Measurements from ENCODE around the gene RIN3.

The RIN3 gene

DNA sequence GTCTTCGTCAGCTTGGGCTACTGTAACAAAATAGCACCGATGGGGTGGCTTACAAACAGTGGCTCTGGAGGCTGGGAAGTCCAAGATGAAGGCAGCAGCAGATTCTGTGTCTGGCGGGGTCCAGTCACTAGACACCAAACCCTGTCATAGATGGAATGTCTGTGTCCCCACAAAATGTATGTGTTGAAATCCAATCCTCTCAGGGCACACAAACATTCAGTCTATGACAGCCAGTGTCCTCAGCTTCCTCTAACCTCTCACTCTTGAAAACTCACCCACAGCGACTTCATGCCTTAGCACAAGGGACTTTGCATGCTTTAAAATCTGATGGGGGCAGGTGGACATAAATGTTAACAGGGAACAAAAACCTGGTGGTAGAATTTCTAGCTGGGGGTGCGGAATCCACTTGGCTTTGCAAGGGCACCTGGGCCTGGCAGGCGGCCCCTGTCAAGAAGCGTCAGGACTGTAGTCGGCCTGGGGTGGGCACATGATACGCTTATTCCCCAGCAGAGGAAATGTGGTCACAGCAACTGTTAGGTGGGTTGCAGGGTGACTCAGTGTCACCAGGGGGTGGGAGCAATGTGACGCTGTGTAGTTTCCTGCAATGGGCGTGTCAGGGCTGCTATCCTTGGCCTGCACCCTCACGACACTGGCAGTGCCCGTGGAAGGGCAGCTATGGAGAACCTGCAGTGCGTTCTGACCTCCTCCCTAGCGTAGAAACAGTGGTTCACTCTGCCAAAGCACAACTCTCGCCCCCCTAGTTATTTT is 17.7 kb downstream of the RIN3 start:
- DNase-seq (ENCODE audit: low read depth) = no peak

DNA sequence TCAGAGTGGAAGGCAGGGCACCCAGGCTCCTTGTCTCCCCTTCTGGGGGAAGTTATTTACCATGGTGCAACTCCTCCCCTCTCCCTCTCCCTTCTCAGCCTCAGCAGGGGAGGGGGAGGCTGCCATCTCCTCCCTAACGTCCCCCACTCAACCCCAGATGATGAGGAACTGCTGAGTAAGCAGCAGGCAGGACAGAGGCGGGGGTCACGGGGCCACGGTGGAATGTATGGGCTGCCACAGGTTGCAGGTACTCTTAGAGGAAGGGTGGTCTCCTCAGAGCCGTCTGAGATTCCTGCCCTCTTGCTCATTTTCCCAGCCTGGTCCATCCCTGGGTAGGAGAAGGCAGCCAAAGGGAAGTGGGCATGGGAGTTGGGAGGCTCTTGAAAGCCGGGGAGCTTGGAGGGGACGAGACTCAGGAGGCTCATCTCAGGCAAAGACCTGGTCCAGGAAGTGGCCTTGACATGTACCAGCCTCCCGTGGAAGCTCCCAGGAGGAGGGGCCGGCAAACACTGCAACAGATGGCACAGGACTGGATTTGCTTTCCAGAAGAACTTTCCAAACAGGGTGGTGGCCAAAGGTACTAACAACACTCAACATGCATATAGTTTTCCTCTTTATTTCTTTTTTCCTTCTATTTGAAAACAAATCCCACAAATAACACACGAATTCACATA is 19.0 kb downstream of the RIN3 start:
- DNase-seq (ENCODE audit: low read depth) = no peak

DNA sequence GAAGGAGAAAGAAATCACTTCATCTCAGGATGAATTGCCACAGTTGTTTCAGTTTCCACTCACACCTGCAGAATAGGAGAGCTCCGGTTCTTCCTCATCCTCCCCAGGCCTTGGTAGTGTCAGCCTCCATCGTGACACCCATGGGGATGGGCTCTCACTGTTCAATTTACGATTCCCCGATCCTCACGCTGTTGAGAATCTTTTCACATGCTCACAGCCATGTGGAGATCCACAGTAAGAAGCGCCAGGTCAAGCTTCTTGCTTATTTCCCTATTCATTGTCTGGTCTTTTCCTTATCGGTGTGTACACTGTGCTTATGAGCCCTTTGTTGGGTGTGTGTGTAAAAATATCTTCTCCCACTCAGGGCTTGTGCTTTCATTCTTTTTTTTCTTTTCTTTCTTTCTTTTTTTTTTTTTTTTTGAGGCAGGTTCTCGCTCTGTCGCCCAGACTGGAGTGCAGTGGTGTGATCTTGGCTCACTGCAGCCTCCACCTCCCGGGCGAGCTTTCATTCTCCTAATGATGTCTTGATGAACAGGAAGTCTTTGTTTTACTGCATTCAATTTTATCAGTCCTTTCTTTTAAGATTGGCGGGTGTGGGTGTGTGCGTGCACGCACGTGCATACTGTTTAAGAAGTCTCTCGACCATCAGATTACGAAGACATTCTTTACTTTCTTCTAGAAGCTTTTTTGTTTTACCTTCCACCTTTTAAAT is 21.5 kb downstream of the RIN3 start:
- DNase-seq (ENCODE audit: low read depth) = no peak

DNA sequence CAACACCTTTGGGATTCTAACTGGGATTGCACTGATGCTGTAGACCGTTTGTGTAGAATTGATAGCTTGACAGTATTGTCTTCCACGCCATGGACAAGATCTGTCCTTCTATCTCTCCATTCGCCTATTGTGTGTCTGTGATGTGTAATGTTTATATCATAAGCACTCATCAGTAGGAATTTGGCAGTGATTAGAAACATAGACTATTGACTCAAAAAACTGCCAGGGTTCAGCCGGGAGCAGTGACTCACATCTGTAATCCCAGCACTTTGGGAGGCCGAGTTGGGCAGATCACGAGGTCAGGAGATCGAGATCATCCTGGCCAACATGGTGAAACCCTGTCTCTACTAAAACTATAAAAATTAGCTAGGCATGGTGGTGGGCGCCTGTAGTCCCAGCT is 22.6 kb downstream of the RIN3 start:
- DNase-seq (ENCODE audit: low read depth) = peak; percentile 89

DNA sequence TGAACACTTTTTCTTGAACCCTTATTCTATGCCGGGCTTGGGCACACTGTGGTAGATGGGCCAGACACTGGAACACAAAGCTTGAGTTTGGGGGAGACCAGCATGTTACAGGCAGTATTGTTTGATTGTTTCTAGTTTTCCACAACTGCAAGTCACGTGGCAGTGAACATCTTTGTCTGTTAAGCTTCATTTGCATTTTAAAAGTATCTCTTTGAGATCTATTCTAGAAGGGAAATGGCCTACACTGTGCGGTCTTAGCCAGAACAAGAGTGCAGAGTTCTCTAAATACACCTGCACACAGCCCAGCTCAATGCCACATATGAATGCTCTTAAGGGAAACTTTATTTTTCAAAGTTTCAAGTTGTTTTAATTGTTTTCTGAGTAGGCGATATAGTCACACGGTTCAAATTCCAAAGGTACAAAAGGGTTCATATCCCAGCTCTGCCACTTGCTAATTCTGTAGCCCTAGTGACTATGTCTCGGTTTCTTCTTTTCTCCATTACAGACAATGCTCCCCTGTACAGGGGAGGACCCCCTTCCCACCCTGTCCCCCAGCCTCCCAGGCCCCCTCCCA is 24.9 kb downstream of the RIN3 start:
- DNase-seq (ENCODE audit: low read depth) = no peak

DNA sequence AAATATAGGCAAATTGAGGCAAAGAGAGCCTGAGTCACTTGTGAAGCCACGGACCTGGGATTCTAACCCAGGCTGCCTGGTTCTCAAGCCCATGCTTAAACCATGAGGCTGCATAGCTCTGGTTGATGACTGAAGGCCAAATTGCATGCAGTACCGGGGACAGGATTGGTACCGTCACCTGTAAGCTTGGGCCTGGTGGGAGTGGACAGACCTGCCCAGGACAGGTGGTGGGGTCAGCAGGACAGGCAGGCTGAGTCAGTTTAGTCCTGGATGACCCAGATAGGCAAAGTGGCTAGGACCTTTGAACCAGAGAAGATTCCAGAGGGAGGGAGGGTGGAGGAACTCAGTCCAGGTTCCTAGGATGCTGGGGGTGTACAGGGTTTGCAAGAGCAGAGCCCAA is 25.8 kb downstream of the RIN3 start:
- DNase-seq (ENCODE audit: low read depth) = no peak

DNA sequence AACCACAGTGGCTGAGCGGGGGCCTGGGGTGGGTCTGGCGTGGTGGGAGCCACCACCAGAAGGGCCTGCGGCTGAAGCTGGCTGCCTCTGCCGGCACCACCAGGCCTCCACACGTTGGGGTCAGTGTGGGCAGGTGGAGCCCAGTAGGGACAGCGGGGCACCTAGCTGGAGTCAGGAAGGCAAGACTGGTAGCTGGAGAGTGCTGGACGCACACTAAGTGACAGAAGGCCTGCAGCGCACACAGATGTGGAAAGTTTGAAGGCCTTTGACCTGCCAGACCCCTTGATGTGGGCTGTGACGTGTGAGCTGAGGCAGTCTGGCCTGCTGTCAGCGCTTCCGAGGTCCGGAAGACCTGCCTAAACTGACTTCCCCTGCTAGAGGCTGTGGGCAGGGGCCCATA is 26.3 kb downstream of the RIN3 start:
- DNase-seq (ENCODE audit: low read depth) = no peak

DNA sequence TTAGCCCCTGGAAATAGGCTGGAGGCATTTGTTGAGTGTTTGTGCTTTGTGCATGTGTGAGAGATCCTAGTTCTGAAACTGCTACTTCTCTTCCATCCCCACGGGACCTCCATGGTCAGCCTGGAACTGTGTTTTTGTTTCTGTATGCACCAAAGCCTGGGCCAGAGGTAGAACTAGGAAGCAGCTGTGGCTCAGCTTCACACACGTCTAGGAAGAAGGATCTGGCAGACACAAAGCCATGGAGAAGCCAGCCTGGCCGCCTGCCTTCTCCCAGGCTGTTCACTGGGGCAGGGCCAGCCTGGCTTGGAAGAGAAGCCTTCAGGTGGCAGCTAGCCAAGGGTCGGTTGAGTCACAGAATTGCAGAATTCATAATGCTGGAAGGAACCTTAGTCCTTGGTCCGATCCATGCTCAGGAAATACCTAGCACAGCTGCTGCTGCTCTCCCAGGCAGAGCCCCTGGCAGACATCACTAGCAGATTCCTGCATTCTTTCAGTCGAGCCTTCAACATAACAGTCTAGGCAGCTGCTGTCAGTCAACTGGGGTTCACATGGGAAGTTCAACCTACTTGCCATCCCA is 27.0 kb downstream of the RIN3 start:
- DNase-seq (ENCODE audit: low read depth) = peak; percentile 99

DNA sequence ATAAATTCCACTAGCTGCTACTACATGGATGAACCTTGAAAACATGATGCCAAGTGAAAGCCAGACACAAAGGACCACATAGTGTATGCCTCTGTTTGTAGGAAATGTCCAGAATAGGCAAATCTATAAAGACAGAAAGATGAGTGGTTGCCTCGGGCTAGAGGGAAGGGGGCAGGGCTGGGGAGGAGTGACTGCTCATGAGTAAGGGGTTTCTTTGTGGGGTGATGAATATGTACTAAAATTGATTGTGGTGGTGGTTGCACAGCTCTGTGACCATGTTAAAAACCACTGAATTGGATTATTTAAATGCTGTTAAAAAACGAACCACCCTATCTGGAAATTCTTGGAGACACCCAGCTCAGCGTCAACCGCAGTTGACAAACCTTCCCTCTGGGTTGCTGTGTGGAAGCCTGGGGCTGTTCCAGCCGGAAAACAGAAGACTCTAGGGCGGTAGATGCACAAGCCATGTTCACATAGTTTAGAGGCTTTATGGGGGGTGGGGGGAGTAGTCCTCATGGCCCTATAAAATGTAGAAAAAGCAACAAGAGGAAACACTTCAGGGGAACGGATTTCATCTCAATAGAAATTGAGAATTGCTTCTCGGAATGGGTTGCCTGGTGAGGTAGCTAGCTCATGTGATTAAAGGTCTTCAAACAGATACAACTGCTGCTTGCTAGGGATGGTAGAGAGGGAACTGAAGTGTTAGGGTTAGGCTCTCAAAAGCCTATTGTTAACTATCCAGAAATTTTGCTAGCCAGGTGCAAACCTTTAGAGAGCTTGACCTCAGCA is 29.4 kb downstream of the RIN3 start:
- no peak for DNase-seq (ENCODE audit: low read depth)

DNA sequence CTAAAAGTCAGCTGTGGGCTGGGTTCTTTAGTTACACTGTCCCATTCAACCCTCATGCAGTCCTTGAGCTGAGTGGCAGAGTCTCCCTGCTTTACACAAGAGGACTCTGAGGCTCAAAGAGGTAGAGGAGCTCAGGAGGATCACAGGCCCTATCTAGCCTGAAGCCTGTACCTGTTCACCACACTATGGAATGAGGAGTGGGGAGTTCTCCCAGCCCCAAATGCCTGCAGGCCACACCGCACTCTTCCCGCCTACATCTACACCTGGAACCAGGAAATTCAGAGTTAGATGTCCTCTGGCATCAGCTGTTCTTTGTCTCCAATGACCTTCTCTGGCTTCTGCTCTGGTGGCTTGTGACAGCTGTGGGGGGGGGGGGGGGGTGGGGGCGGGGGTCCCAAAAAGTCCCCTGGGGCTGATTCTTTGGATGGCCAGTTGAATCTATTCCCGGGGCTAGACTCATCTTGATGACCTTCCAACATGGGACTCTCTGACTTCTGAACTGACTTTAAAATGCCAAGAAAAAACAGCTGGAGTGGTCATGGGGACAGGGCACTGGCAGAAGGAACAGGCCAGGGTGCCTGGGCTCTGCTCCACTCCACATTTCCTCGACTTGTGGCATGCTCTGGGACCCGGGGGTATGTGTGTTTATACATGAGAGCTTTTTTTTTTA is 30.6 kb downstream of the RIN3 start:
- no peak for DNase-seq (ENCODE audit: low read depth)

DNA sequence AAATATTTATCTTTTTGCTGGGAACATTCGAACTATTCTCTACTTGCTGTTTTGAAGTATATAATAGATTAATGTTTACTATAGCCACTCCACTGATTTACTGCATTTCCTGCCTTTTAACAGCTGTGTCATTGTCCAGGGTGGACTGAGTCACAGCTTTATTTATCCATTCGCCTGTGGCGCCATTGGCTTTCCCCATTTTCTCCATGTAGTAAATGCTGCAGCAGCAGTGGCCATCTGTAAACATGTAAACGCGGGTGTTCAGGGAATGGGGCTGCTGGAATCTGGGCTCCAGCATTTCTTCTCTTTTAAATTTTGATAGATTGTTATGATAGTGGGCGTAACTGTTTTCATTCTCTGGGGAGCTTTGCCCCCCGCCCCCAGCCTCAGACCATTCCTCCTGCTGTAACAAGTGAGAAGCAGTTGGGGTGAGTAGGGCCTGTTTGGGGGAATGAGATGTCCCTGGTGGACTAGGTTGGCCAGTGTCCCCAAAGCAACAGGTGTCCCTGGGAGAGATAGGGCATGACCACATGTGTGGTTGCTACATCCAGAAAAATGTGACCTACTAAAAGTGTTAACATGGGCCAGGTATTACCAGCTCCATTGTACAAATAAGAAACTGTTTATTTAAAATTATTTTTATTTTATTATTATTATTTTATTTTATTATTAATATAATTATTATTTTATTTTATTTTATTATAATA is 32.9 kb downstream of the RIN3 start:
- peak; percentile 66 for DNase-seq (ENCODE audit: low read depth)

DNA sequence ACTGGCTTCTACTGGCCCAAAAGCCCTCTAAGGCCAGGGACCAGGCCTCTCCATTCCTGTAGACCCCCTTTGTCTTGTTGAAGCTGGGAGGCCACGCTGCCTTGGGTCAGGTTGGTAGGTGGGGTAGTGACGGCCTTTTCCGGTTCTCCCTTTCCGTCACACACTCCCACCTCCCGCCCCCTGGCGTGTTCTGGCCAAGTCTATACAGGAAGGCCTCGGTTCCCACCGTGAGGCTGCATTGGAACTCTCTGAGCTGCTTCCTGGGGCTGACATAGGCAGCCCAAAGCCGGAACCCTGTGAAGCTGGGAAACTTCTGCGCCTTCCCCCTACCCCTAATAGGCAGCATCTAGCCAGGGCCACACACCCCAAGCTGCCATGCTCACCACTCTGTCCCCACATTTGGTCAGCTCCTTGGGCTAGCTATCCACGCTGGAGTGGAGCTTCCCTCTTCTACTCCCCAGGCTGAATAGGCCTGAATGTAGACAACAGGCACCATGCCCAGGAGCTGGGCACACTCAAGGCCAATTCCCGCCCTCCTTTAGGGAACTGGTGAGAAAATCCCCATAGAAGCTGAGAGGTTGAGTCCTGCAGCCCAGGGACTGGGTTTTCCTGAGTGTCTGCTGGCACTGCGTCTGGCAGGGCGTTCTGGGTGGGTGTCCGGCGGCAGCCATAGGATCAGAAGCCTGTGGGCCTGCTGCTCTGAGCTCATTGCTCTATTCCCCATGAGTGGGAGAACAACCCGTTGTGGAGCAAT is 35.7 kb downstream of the RIN3 start:
- DNase-seq (ENCODE audit: low read depth) = no peak

DNA sequence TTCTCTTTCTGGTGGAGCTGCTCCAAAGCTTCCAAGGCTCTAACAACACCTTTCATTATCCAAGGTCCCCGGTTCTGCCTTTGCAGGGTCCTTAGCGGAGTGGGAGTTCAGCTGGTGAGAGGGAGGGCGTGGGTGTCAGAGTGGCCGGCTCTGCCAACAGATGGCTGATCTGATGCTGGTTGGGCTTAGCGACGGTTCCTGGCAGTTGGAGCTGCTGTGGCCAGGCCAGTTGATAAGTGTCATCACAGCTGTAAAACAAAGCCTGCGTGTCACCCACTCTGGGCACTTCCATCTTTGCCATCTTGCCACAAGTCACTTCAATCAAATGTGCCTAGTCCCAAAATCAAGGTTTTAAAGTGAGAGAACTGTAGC is 36.3 kb downstream of the RIN3 start:
- peak; percentile 61 for DNase-seq (ENCODE audit: low read depth)

DNA sequence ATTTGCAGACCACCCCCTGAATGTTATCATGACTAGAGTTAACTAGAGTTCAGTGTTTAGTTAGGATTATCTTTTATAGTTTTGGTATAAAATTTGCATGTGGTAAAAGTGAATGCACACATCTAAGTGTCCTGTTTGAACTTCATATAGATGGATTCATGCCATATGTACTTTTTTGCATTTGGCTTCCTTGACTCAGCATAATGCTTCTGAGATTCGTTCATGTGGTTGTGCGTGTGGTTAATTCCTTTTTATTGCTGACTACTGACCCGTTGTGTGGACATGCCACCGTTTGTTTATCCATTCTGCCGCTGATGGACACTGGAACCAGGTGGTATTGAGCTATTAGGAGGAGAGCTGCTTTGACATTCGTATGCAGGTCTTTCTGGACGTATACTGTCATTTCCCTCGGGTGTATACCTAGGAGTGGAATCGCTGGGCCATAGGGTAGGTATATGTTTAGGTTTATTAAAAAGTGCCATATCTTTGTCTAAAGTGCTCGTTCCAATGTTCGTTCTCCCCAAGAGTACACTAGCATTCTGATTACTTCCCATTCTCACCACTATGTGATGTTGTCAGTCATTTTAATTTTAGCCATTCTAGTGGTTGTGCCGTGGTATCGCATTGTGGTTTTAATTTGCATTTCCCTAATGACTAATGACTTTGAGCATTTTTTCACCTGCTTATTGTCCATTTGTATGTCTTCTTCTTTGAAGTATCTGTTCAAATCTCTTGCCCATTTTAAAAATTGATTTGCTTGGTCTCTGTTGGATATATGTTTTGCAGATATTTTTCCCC is 37.7 kb downstream of the RIN3 start:
- DNase-seq (ENCODE audit: low read depth) = no peak

DNA sequence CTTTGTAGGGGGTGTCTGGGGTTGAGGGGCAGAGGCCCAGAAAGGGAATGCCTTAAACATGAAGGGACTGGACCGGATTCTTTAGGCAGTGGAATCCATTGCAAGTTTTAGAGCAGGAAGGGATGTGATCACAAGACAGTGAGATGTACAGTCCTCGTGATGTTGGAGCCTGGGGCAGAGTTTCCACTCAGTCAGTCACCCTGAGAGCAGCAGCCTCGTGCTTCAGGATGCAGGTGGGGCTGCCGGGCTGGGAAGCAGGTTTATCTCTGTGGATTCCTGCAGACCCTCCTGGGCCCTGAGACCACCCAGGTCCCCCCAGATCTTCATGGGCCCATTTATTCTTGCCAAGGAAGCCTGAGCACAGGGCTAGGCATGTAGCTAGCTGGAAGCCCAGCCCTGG is 38.5 kb downstream of the RIN3 start:
- DNase-seq (ENCODE audit: low read depth) = no peak

DNA sequence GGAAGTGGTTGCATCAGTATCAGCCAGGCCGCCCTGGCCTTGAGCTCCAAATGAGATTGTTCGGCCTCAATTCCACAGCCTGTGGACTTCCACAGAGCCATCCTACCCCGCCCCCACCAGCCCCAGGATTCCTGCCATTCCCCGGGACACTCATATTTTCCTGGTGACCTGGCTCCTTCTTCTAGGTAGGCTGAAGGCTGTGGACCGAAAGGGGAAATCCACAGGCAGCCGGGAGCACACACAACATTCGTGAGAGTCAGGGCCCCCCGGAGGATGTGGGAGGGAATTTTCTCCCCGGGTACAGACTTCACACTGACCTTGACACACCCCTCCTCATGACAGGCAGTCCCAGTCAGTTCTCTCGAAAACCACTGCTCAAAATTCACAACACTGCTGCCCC is 39.9 kb downstream of the RIN3 start:
- DNase-seq (ENCODE audit: low read depth) = peak; percentile 71

DNA sequence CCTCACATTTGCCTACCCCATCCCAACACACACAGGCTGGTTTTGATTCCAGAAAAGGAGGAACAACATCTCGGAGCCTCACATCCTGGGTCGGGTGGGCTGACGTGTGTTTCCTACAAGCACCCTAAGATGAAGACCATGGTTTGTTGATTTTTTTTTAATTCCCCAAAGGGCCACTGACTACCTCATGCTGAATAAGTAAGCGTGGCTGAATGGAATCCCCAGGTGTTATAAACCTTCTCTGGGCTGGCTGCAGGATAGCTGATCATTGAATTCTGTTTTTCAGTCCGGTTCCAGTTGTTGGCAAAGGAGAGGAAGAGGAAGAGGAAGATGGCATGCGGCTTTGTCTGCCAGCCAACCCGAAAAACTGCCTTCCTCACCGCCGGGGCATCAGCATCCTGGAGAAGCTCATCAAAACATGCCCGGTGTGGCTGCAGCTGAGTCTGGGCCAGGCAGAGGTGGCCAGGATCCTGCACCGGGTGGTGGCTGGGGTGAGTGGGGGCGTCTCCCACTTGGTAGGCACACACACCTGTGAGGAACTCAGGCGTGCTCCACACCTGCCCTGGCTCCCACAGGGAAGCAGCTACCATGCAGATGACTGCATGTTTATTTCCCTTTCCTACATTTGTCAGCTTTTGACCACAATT is 42.0 kb downstream of the RIN3 start:
- no peak for DNase-seq (ENCODE audit: low read depth)

DNA sequence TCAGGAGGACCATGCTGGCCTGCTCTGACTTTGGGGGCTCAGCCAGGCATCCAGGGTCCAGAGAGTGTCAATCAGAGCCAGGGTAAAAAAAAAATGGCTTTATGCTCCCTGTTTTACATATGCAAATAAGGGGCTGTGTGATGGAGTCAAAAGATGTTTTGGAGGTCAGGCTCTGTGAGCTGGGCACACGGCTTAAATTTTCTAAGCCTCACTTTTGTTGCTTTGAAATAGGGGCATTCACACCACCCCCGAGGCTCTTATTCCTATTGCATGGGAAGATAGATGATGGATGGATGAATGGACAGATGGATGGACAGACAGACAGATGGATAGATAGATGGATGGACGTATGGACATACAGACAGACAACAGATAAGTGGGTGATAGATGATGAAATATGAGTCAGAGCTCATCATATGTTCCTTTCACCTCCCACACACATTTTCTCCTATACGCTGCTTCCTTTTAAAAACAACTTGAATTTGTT is 42.7 kb downstream of the RIN3 start:
- DNase-seq (ENCODE audit: low read depth) = no peak
